Hepatic stellate cell (primary cell): ENCODE measurements around the gene CTDNEP1.

Experiments used
- DNase-seq: peaks from one replicate; pipeline ENCODE4 v3.0.0; 2011; ENCODE audit warnings: low spot score

CTDNEP1 gene

DNA sequence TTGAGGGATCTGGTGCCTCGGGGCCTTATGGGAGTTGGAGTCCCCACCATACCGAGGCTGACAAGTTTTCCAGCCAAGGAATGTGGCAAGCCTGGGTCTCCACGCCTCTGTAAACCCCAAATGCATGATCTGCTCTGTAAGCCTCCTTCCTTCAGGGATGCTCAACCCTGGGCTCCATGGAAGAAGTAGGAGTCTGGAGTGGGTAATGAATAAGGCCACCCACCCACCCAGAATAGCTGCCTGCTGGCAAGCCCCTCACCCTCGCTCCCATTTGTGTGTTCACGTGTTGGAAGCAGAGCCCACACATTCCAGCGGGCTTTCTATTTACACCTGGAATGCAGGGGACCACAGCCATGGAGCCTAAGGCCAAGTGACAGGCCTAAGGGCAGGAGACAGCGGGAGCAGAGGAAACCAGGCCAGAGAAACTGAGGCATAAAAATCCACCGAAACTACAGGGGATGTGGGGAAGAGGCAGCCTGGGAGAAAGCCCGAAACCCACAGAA lies 36.3 kb downstream of the CTDNEP1 start:
- no peak for DNase-seq

DNA sequence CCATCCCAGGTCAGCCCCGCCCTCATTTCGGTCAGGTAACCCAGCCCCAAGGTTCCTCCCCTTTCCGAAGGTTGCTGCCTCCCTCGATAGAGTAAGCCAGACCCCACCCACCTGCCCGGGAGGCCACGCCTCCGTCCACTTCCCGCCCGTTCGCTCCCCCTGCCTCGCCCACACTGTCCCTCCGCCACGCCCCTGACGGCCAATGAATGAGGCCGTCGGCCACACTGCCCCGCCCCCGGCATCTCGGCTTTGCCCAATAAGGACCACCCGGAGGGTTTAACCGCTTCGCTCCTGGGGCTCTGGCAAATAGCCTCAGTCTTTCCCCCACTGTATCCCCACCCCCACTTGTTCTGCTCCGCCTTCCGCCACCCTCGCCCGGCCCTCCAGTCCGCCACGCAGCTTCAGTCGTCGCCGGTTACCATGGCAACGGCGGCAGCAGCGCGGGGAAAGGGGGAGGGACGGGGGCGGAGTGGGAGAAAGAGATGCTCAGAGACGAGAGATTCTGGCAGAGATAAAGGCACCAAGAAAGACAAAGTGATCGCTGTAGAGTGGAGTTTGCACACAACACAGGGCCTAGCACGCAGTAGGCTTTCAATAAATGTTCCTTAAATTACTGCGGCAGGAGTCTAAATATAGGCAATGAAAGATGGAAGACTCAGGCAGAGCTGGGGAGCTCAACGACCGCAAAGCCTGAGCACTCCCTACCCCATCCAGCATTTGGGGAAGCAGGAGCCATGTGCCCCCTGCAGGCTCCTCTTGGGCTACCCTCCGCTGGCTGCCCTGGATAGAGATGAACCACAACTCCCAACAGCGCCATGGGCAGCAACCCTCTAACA lies 37.0 kb downstream of the CTDNEP1 start:
- peak; percentile 98 for DNase-seq

DNA sequence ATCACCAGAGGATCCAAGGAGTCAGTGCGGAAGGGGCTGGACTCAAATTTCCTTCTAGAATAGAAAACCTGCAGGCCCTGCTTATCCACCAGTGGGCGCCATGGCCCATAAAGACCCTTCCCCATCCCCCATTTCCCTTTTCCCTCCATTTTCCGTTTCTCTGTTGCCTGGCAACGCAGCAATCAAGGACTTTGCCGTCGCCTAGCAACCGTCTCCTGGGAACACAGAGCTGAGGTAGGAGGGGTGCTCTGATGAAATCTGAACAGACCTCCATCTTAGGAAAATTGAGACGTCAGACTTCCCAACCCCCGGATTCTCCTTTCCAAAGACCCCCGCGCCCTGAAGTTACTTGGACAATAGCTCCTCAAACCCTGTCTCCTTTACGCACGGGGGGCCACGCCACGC lies 37.6 kb downstream of the CTDNEP1 start:
- peak; percentile 74 for DNase-seq

- DNase-seq = no peak
These were observed 39.9 kb downstream of the CTDNEP1 start for GRCh38 chr17:7211491-7212273.

- no peak for DNase-seq
These were observed 42.6 kb downstream of the CTDNEP1 start for GRCh38 chr17:7208754-7209460.

DNA sequence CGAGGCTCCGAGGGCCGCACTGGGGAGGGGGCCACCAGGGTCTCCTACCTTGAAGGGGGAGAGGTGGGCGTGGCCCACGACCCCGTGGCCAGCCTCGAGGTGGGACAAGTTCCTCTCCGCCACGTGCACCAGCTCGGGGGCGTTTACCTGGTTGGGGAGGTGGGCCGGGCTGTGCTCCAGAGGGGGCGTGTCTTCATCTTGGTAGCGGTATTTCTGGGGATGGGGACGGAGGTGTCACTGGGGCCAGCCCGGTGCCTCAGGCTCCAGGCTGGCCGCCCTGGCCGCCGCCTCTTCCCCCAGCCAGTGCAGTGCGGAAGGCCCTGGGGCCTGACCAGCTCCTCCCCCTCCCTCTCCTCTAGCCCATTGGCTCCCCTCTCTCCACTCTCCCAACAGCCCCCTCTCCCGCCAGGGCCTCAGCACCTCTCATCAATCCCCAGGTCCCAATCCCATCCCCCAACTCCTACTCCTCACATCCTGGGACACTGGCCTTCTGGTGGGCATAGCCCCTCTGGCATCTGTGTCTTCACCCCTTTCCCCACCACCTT lies 43.4 kb downstream of the CTDNEP1 start:
- DNase-seq = no peak

DNA sequence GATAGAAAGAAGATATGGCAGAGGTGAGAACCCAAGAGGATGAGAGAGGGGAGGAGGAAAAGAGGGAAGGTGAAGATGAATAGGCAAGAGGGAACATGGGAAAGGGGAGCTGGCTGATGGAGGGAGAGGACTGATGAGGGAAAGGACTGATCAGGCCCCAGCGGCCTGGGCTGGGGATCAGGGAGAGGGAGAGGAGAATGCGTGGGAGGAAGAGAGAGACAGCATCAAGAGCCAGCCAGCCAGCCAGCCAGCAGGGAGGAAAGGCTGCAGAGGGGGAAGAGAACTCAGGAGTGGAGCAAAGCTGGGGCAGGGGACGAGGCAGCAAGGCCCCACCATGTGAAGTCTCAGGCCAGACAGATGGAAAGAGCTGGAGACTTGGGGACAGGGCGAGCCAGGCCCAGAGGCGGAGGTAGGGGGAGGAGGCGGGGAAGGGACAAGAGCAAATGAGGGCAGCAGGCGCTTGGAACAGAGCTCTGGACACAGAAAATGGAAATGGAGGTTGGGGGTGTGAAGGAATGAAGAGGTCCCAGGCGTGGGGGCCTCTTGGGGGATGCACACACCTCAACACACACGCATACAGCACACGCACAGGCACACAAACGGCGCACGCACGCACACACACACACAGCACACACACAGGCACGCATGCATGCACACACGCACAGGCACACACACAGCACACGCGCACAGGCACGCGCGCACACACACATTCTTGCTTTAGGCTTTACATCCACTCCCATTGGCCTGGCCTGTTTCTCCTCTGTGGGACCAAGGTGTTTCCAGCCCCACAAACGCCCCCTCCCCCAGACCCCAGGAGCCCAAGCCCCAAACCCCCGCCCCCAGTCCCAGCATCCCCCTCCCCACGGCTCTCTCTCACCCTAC lies 44.2 kb downstream of the CTDNEP1 start:
- DNase-seq = peak; percentile 44

- no peak for DNase-seq
These were observed 46.0 kb downstream of the CTDNEP1 start for GRCh38 chr17:7205561-7205960.

GRCh38 chr17:7204828-7205461 lies 46.6 kb downstream of the CTDNEP1 start:
- DNase-seq = peak; percentile 92

DNA sequence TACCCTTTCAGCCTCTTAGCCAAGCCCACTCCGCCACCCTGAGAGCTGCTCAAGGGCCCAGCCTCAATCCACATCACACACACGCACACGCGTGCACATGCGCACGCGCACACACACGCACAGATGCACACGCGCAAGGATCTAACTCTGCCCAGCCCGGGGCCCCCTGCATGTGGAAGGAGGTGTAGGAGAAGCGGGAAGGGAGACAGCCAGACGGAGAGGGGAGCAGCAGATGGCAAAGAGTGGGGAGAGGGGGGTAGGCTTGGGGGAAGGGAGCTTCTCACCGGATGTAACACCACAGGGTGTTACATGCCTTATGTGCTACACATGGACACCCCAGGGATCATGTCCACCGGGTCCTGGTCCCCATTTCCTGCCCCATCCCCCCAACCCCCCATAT lies 47.2 kb downstream of the CTDNEP1 start:
- DNase-seq = no peak

DNA sequence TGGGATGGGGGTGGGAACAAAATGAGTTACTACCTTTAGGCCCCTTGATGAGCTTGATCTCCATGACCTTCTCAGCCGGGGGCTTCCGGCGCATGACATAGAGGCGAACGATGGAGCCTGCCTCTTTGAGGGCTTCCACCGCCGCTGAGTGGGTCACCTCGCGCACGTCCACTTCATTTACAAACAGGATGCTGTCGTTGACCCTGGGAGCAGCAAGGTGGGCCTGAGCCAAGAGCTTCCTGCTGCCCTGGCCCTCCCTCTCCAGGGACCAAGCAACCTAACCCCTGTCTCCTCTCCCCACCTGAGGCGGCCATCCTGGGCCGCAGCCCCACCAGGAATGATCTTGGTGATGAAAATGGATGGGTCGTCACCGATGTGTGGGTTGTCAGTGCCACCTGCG lies 48.1 kb downstream of the CTDNEP1 start:
- no peak for DNase-seq

GRCh38 chr17:7196651-7197401 lies 54.7 kb downstream of the CTDNEP1 start:
- DNase-seq = no peak

GRCh38 chr17:7195971-7196370 lies 55.6 kb downstream of the CTDNEP1 start:
- DNase-seq = no peak
